Loucy (cell line): ENCODE data around the gene BICD2.

Experiments
- H2AFZ ChIP-seq: fragments of 200-600 bp; sonication (generic); 2 replicates; pipeline ENCODE4 v1.6.0; 2016; ENCODE audit warnings: antibody characterized with exemption, mild to moderate bottlenecking, low read length, moderate library complexity
- H3F3A ChIP-seq: fragments of 200-600 bp; 2 replicates; pipeline ENCODE4 v1.6.0; 2016; ENCODE audit warnings: antibody characterized with exemption, low read depth, mild to moderate bottlenecking
- H3K27me3 ChIP-seq: fragments of 200-600 bp; sonication (generic); 2 replicates; pipeline ENCODE4 v1.6.1; 2014; ENCODE audit warnings: low read length, mild to moderate bottlenecking; ENCODE audit not compliant: insufficient read depth, poor library complexity, severe bottlenecking
- H3K36me3 ChIP-seq: fragments of 200-600 bp; sonication (generic); 2 replicates; pipeline ENCODE4 v1.6.1; 2016; ENCODE audit warnings: low read length; ENCODE audit not compliant: insufficient read depth
- H3K4me1 ChIP-seq: fragments of 200-600 bp; sonication (generic); 2 replicates; pipeline ENCODE4 v1.5.1; 2014; ENCODE audit warnings: low read length, mild to moderate bottlenecking; ENCODE audit not compliant: insufficient read depth, poor library complexity, severe bottlenecking
- H3K4me2 ChIP-seq: fragments of 200-600 bp; sonication (generic); 2 replicates; pipeline ENCODE4 v1.6.0; 2014; ENCODE audit warnings: antibody characterized with exemption, low read length, low read depth, mild to moderate bottlenecking; ENCODE audit not compliant: poor library complexity, severe bottlenecking
- H3K4me3 ChIP-seq: fragments of 200-600 bp; sonication (generic); 2 replicates; pipeline ENCODE4 v1.5.1; 2014; ENCODE audit warnings: low read length, mild to moderate bottlenecking, mixed read lengths; ENCODE audit not compliant: poor library complexity, severe bottlenecking
- H3K79me2 ChIP-seq: fragments of 200-600 bp; sonication (generic); 2 replicates; pipeline ENCODE4 v1.6.1; 2014; ENCODE audit warnings: low read length; ENCODE audit not compliant: insufficient read depth
- H3K9ac ChIP-seq: fragments of 200-600 bp; sonication (generic); 2 replicates; pipeline ENCODE4 v1.6.0; 2014; ENCODE audit warnings: mild to moderate bottlenecking, low read depth, low read length, moderate library complexity; ENCODE audit not compliant: poor library complexity, severe bottlenecking
- H3K9me2 ChIP-seq: fragments of 200-600 bp; sonication (generic); replicated peaks from 2 replicates; pipeline ENCODE4 v1.6.1; 2016; ENCODE audit warnings: low read depth, low read length, mixed read lengths
- H3K9me3 ChIP-seq: fragments of 200-600 bp; sonication (generic); 2 replicates; pipeline ENCODE4 v1.6.1; 2014; ENCODE audit warnings: mild to moderate bottlenecking, antibody characterized with exemption, low read length, low read depth; ENCODE audit not compliant: insufficient read depth
- H4K20me1 ChIP-seq: fragments of 200-600 bp; sonication (generic); 2 replicates; pipeline ENCODE4 v1.6.0; 2014; ENCODE audit warnings: antibody characterized with exemption, low read length, mild to moderate bottlenecking; ENCODE audit not compliant: insufficient read depth, poor library complexity, severe bottlenecking
- EZH2phosphoT487 ChIP-seq: fragments of 200-600 bp; IDR thresholded peaks from 2 replicates; pipeline ENCODE4 v1.6.1; 2018; ENCODE audit warnings: antibody characterized with exemption, mild to moderate bottlenecking, moderate library complexity, borderline replicate concordance
- TF ChIP-seq, protein P1 (sequence below): fragments of 200-600 bp; sonication (generic); conservative IDR thresholded peaks from 2 replicates; pipeline ENCODE4 v1.5.1; 2014; ENCODE audit warnings: mild to moderate bottlenecking, antibody characterized with exemption, low read length

The BICD2 gene

DNA sequence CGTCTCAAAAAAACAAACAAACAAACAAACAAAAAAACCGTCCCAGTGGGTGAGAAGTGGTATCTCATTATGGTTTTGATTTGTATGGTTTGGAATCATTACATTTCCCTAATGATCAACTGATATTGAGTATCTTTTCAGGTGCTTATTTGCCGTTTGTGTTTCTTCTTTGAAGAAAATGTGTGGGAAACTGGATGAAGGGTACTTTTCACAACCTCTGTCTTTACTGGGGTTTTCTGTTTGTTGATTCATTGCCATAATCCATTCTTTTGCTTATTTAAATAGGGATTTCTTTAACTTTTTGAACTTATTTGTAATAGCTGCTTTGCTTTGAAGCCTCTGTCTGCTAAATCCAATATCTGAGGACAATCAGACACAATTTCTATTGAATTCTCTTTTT, 9.2 kb upstream of the BICD2 start:
- H3K4me3 ChIP-seq: no peak overlapping the region
- TF ChIP-seq EZH2phosphoT487: no peak
- TF ChIP-seq, protein P1, sequence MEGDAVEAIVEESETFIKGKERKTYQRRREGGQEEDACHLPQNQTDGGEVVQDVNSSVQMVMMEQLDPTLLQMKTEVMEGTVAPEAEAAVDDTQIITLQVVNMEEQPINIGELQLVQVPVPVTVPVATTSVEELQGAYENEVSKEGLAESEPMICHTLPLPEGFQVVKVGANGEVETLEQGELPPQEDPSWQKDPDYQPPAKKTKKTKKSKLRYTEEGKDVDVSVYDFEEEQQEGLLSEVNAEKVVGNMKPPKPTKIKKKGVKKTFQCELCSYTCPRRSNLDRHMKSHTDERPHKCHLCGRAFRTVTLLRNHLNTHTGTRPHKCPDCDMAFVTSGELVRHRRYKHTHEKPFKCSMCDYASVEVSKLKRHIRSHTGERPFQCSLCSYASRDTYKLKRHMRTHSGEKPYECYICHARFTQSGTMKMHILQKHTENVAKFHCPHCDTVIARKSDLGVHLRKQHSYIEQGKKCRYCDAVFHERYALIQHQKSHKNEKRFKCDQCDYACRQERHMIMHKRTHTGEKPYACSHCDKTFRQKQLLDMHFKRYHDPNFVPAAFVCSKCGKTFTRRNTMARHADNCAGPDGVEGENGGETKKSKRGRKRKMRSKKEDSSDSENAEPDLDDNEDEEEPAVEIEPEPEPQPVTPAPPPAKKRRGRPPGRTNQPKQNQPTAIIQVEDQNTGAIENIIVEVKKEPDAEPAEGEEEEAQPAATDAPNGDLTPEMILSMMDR: no peak

DNA sequence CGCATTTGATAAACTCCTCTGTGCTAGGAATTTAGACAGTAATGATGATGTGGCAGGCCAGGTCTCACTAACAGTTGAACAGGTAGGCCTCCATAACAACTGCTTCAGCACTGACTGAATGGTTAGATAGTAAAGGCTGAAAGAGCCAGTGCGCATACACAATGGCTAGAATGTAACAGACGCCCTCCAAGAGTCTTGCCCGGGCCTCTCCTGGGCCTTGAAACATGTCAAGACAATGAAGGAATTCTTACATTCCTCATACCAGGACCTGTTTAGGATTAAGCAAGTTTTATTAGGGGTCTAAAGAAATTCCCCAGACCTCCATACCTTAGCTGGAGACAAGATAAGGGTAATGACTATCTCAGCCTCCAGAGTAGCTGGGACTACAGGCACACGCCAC, 6.7 kb upstream of the BICD2 start:
- TF ChIP-seq EZH2phosphoT487: no peak
- TF ChIP-seq, protein P1: no peak
- H3K9me3 ChIP-seq: no peaks in the 10 kb centered on the region
- H2AFZ ChIP-seq: no peak overlapping the region
- H3K9ac ChIP-seq: peak overlapping the region; percentile 49
- no peaks in the 10 kb centered on the region for H4K20me1 ChIP-seq
- no peaks in the 10 kb centered on the region for H3K79me2 ChIP-seq
- no peaks in the 10 kb centered on the region for H3K9me2 ChIP-seq
- no peaks in the 10 kb centered on the region for H3K27me3 ChIP-seq
- no peak overlapping the region for H3K4me3 ChIP-seq
- H3K36me3 ChIP-seq: no peaks in the 10 kb centered on the region
- H3F3A ChIP-seq: no peaks in the 10 kb centered on the region
- H3K4me1 ChIP-seq: peaks cover 21% of the 10 kb centered on the region
- no peak overlapping the region for H3K4me2 ChIP-seq

More for the DNA sequence above, 9.2 kb upstream of the BICD2 start:
- H3K4me2 ChIP-seq: no peak overlapping the region
- no peak overlapping the region for H2AFZ ChIP-seq
- H4K20me1 ChIP-seq: no peaks in the 10 kb centered on the region
- H3K36me3 ChIP-seq: no peaks in the 10 kb centered on the region
- H3F3A ChIP-seq: no peaks in the 10 kb centered on the region
- no peaks in the 10 kb centered on the region for H3K79me2 ChIP-seq
- H3K9ac ChIP-seq: no peak overlapping the region
- peaks cover 21% of the 10 kb centered on the region for H3K4me1 ChIP-seq
- no peaks in the 10 kb centered on the region for H3K27me3 ChIP-seq
- no peaks in the 10 kb centered on the region for H3K9me3 ChIP-seq
- H3K9me2 ChIP-seq: no peaks in the 10 kb centered on the region

DNA sequence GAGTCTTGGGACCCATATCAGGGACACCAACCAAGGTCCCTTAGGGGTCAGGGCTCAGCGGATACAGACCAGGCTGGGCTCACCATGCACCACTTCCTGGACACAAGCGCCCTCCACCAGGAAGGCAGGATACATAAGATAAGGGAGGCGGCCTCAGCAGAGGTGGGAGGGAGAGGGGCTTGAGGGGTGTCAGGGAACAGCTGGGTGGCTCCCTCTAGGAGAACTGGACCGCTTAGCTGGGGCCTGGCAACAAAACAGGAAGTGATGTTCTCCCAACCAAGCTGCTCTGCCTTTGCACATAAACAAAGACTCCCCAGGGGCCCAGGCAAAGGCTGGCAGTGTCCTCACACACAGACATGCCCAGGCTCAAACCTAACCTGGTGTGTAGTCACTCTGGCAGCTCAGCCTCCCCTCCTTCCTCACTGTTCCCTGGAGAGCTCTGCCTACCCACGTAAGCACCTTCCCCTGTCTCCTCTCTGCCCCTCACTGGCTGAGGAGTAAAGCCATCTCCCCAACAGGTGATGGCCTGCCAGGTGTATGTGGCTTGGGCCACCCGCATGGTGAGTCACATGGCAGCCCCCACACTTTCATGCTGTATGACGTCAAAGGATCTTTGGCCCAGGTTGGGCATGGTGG, 5.8 kb upstream of the BICD2 start:
- Histone ChIP-seq H3K4me3 (no peak overlapping the region), H4K20me1 (no peaks in the 10 kb centered on the region), H3F3A (no peaks in the 10 kb centered on the region), H3K4me2 (peak overlapping the region; percentile 55), H3K79me2 (no peaks in the 10 kb centered on the region), H3K9ac (peak overlapping the region; percentile 49), H3K9me2 (no peaks in the 10 kb centered on the region), H2AFZ (peak overlapping the region; percentile 66), H3K36me3 (no peaks in the 10 kb centered on the region), H3K4me1 (peaks cover 29% of the 10 kb centered on the region), H3K9me3 (no peaks in the 10 kb centered on the region), H3K27me3 (no peaks in the 10 kb centered on the region)
- TF ChIP-seq, protein P1: no peak
- no peak for TF ChIP-seq EZH2phosphoT487
